GM19463 (cell line): ENCODE results near the gene LHX5.

Source experiments
- ATAC-seq: cut with Tn5 transposase; IDR thresholded peaks from one replicate; pipeline ENCODE4 v1.9.1; 2021; ENCODE audit warnings: mild to moderate bottlenecking, moderate library complexity; ENCODE audit not compliant: unreplicated experiment

LHX5 gene

DNA sequence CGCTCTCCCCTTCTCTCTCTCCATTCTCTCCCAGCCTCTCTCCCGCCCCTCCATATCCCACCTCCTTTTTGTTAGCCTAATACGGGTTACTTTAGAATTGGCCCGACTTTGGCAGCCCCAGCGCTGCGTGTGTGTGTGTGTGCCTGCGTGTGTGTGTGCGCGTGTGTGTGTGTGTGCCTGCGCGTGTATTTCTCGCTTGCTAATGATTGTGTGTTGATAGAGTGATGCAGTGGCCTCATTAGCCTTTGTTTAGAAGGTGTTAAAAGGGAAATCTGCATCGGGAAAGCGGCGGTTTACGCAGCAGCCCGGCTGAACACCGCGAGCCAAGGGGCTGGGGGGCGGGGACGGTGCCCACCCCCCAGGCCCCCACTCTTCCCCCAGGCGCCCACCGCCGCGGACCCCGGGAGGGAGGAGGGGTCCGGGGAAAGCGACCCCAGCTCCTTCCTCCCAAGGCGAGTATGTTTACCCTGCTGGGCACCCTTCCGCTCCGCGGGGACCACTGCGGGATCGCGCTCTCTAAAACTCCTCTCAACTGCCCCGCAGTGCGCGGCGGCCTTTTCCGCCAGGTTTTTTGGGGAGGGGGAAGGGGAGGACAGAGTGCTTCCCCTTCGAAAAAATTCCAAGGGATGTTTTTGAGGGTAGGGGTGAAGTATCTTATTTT is 6.8 kb upstream of the LHX5 start:
- ATAC-seq, result no peak

DNA sequence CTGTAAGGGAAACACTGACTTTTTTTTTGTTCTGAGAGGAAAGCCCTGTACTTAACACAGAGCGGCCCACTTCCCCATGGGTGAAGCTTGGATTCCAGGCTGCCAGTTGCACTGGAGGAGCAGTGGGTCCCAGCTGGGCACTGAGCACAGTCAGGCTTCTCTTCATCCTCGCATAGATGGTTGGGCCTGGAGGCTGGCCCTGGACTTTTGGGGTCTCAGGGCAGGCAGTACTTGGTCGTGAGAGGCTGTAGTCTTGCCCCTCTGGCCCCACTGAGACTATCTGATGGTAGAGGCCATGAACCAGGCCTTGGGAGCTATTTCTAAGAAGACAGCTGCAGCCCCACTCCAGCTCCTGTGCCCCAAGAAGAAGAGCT is 6.2 kb upstream of the LHX5 start:
- no peak for ATAC-seq

DNA sequence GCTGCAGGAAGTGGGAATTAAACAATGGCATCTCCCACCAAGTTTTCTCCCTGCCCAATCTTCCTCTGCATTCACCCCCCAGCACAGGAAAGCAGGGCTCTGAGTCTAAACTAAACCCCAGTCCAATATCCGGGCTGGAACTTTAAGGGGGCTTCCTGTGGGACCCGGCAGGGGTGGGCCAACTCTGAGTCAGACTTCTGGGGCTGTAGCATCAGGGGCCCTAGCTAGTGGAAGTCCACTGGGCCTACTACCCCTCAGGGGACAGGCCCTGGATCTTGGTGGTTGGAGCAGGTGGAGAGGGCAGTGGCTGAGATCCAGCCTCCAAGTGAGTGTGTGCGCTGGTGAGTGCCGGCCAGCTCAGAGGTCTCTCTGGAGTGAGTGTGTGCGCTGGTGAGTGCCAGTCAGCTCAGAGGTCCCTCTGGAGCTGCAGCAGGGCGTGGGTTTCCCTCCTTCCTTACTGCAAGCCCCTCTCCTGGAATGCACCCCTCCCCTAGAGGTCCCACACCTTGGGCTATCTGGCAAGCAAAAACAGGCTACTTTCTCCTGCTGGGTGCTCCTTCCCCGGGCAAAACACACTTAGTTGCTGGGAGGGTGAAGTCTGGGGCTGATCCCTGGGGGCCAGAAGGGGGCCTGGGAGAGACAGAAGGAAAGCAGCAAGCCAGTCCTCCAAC is 5.6 kb upstream of the LHX5 start:
- no peak for ATAC-seq

DNA sequence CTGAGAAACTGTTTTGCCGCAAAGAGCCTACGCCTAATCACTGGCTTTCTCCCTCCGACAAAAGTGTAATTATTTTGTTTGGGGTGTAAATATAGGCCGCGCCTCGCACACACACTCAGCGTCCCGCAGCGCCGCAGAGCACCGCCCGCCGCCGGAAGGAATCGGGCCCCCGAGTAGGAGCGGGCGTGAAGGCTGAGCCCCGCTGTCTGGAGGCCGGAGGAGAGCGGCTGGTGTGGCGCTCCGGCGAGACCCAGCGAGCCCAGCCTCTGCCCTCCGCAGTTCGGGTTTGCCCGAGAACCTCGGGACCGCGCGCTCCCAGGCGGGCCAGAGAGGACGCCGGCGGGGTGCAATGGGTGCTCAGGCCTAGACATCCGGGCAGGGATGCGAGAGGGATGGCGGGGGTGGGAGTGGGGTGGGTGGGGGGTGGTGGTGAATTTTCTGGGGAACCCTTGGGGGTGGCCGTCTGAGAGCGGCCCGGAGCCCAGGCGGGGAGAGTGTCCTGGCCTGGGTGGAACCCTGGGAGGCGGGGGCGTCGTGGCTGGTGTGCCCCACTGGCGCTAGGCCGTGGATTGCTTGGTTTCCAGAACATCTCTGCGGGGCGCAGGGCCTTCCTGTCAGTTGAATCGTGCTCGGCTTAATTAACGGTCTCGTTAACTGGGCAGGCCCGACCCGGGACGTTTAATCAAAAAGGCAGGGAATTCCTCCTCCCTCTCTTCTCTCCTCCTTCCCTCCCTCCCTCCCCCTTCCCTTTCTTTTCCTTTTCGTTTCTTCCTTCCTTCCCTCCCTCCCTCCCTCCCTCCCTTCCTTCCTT is 4.7 kb upstream of the LHX5 start:
- no peak for ATAC-seq

DNA sequence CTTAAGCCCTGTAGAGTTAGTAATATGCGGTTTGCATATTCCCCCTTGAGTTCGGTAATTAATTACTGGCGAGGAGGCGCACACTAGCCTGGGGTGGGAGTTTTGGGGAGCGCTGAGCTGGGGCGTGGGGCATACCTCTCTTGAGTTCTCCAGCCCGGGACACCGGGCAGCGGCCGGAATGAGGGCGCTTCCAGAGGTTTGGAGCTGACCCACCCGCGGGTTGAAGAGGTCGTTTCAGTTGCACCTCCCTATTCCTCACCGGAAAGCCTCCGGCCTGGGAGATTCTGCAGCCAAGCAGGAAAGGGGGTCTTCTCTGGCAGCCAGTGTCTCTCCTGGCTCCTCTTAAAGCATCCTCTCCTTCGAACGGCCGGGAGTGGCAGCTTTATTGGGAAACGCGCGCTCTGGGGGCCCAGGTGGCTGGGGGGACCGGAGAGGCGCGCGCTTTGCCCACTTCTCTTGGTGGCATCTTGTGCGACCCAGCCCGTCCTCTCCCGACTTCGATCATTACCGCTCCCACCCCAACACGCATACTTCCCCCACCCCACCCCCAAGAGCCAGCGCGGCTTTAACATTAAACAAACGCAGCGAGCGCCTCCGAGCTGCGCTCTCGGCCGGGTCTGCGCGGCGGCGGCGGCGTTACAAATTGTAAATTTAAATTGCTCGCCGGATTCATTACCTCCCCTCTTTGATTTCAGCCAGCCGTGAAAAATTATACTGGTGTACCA is 3.9 kb upstream of the LHX5 start:
- ATAC-seq, result no peak

DNA sequence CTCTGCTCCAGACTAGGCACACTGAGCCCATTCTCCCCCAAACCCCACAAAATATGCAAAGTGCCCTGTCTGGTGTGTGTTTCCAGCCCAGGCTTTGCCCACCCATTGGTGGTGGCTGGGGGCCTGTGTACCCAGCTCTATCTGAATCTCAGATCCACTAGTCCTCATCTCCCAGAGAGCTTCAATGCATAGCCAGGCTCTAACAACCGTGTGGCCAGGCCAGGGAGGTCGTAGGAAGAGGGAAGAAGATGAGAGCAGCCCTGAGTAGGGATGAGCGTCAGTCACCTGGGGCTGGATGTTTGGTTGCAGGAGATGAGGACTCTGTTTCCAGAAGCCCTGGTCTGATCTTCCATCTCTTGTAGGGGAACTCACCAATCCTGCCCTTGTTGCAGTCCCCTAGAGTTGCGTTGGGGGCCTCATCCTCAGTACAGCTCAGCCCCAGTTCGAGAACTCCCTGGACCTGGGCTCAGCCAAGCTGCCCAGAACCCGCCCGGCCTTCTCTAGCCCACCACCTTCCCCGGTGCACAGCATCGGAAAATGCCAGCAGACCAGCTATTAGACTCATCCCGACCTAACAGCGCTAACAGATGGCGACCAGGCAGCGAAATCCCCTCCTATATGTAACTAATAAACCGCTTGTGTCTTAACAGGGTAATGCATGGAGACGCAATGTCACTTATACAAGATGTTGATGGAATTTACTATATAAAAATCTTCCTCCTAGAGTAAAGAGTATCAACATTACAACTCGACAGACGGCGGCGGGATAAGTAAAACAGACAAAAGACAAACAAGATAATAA is 3.2 kb upstream of the LHX5 start:
- no peak for ATAC-seq

DNA sequence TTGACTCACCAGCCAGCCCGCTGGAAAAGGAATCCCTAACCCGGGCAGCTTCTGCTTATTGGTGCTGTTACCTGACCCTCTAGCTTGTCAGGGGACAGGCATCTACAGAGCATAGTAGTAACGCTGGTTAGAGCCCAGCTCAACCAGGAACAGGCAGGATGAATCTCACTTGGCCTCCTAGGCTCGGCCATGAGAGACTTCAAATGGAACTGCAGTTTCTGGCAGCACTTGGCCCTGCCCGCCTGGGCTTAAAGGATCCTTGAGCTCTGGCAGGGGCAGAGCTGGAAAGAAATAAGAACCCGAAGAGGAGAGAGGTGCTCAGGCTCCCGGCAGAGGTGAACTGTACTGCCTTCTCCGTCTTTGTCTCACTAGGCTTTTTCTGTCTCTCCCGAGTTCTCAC is 2.3 kb upstream of the LHX5 start:
- ATAC-seq, result no peak

DNA sequence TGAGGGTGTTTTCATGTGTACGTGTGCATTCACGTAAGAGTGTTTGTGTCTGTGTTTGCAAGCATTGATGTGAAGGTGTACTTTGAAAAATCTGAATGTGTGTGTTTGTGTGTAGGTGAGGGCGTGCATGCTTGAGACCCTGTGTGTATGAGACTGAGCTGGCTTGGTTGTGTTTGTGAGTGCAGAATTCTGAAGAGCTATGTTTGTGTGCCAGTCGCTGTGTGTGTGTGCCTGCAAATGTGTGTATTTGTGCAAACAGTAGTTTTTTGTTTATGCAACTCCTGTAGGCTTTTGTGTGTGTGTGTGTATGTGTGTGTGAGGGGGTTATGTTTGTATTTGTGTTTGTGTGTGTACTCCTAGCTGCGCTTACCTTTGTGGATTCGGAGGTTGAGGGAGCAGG is 1.7 kb upstream of the LHX5 start:
- no peak for ATAC-seq

DNA sequence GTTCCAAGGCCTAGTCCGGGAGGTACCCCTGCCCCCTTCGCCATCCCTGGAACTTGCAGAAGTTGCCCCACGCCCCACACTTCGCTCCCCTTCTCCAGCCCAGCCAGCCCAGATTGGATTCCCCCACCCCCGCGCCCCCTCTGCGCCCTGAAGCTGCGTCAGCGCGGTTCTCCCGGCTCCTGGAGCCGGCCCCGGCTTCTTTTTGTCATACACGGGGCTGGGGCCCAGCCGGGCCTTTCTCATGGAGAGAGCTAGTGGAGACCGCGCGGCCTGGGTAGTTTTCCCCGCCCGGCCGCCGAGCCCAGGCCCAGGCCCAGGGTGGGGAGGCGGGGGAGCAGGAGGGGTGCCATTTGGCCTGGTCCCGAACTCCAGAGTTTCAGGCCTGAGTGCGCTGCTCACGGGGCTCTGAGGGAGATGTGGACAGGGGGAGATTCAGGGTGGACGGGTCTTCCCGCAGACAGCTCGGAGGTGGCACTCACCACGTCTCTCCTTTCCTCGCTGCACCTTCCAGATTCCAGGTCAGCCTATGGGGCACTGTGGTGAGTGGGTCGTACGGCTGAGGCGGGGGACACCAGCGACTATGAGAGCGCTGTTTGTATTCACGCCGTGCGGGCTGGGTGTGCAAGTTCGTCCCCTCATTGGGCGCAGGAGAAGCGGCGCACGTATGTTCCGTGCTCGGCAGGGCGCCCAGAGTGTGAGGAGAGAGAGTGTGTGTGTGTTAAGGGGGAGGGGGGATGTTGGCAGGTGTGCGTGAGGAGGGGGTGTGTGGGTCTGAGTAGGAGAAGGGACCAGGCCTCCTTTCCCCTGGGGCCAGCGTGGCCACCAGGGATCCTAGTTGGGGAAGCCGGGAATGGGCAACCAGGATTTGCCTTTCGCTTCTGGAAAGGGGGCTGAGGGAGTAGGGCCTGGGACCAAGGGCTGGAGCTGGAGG is 785 bp upstream of the LHX5 start:
- no peak for ATAC-seq

DNA sequence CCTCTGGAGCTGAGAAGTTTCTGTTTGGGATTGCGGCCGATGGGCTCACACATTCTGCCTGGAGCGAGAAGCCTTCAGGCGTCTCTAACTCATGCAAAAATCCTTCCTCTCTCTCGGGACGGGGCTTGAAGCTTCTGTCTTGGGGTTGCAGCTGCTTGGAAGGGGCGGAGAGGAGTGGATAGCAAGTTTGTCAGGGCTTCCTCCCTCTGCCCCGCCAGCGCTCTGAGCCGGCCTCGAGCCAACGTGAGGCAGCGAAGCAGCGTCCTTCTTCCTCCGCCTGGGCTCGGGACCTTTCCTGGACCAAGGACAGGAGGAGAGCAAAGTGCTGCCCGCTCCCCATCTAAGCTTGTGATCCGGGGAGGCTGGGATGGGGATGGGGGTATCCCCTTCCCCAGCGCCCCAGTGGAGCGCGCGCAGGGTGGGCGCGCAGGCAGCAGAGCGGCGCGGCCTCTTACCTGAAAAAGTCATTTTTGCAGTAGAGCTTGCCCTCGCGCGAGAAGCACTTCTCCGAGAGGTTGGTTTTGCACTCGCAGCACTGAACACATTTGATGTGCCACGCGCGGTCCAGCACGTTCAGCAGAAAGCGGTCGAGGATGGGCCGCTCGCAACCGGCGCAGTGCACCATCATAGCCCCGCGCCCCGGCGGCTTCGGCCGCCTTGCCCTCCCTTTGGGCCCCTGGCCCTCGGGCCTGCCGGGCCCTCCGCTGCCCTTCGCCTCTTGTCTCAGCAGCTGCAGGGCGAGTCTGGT is 626 bp downstream of the LHX5 start:
- ATAC-seq, result no peak

DNA sequence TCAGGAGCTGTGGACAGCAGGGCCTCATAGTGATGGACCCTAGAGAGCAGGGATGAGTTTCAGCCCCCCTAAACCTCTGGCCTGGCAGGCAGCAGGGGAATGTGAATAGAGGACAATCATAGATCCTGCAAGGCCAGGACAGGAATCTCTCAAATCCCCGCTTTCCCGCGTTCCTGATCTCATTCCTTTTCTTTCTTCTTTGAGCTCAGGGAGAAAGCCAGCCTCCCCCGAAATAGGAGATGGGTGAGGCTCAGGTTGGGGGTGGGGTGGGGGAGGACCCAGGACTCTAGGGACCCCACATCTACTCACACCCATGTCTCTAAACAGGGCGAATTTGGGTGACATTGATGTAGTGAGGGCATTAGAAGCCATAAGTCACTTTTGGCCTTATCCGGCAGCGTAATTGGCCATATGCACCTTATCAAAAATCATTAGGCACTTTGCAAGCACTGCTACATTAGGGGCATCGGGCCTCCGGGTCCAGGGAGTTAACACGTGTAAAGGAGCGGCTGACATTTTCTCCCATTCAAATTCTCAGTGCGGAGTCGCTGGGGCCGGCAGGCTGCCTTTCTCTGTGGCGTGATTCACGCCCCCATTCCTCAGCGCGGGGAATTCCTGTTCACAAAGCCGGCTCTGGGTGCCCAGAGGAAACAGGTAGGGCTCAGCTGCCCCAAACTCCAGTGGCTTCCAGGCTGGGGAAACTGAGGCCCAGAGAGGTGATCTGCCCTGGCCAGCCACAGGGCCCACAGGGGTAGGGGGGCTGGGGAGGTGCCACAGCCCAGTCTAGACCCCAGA is 1.5 kb downstream of the LHX5 start:
- ATAC-seq, result no peak

DNA sequence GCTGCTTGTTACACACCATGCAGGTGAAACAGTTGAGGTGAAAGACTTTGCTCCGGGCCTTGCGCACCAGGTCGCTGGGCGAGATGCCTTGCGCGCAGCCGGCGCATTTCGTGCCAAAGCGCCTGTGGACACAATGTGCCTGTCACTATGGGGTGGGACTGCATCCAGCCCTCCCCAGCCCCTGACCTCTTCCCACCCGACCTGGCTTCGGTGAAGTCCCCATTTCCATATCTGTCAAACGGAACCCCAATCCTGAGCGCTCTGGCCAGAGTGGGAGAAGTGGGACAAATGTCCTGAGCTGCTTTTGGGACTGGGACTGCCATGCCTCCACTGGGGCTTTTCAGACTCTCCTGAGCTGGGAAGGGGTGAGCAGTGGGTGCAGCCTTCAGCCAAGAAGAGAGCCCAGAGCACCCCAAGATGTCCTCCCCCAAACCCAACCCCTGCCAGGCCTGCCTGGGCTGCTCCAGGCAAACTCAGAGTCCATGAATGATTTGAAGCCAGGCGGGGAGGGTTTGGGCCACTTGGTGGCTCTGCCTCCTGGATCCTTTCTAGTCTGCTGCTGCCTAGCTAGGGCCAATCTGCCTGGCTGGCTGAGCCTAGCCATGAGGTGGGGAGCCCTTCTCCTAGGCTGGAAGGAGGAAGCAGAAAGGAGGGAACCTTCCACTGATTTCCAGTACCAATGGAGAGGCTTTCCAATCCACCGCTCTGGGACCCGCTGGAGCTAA is 2.3 kb downstream of the LHX5 start:
- ATAC-seq, result no peak

DNA sequence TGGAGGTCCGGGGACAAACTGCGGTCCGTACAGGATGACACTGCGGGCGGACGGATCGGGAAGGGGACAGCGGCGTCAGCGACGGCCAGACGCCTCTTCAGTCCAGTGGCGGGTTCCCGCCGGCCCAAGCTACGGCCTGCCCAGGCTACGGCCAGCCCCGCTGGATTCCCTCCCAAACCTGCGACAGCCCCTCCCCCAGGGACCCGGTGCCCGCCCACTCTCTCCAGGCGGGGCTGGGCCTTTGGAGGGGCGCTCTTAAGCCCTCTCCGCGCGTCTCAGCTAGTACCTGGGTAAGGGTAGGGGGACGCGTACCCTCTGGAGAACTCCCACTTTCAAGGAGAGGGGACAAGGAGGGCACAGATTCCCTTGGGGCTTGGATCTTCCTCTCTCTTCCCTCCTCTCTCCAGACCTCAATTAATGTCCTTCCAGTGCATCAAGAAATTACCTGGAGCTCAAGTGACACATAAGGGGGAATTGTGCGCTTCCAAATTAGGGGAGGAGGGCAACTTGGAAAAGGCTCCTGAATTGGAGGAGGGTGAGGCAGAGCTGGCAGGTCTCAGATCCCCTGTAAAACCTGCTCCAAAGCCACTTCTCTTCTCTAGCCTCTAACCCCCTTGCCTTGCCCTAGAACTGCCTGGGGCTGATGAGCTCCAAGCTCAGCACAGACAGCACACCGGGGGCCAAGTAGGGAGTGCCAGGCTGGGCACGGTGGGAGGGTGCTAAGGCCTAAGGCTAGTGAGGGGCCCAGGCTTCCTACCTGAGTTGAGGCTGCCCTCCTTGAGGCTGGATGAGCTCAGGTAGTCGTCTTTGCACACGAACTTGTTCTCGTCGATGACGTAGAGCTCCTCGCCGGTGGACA is 3.1 kb downstream of the LHX5 start:
- no peak for ATAC-seq

DNA sequence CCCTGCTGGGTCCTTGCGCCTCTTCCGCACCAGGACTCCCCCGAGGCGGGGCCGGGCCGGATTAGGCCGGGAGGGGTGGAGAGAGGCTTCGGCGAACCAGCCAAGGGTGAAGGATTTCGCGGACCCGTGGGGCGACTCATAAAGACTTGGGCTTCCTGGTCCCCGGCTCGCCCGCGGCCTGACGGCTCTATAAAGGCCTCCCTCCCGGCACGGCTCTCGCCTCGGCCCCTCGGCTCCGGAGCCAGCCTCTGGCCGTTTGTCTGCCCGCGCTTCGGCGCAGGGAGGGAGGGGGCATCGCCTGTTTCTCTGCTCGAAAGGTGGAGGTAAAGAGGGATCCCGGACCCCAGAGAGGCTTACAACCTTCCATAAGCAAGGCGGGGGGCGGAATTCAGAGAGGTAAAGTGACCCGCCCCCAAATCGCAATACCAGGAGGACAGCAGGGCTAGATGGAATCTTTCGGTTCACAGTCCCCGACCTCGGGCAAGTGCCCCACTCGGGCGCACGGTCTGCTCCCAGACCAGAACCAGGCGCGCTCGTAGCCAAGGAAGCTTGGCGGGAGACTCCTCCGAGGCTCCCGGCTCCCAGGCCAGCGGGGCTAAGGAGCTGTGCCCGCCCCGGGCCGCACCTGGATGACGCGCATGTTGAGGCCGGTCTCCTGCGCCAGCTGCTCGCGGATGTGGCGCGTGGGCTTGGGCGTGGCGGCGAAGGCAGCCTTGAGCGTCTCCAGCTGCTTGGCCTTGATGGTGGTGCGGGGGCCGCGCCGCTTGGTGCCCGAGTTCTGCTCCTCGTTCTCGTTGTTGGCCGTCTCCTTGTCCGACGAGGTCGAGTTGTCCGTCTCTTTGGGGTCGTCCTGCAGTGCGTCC is 3.9 kb downstream of the LHX5 start:
- ATAC-seq, result no peak

DNA sequence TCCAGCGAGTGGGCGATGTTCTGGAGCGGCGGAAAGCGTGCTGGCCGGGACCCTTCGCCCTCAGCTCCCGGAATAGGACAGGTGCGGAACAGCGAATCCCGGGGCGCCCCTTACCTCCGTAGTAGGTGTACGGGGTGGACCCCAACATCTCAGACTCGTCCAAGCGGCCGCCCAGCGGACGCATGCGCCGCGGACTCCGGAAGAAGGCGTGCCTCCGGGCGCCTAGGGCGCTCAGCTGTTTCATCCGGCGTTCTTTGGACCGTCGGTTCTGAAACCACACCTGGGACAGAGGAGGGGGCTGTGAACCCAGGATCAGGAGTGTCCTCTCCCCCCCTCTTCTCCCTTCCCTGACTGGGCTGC is 4.5 kb downstream of the LHX5 start:
- ATAC-seq, result no peak
